ENCODE data around the gene IRX6. TPM values are rescaled to one million over a fixed set of nuclear protein-coding genes. Genes with fewer than 3 reads are reported as not detected.

IRX6 gene
- total RNA-seq, 2 donors from 2014 or later = 0.66 TPM; not detected in 1

- DNase-seq = no peak
- Histone ChIP-seq H3K4me3 (no peak overlapping the region), H3K27ac (no peak overlapping the region), H3K27me3 (no peaks in the 10 kb centered on the region), H3K36me3 (replicated peaks in 1 of 2; ENCODE audit: insufficient read depth in 1 of 2, low read depth in 2 of 2) (no peaks in the 10 kb centered on the region), H3K9me3 (no peaks in the 10 kb centered on the region), H3K4me1 (no peaks in the 10 kb centered on the region)
- intact Hi-C loops (cut with DNase I) = no loop called here
- no peak for ATAC-seq
- TF ChIP-seq, protein P1, sequence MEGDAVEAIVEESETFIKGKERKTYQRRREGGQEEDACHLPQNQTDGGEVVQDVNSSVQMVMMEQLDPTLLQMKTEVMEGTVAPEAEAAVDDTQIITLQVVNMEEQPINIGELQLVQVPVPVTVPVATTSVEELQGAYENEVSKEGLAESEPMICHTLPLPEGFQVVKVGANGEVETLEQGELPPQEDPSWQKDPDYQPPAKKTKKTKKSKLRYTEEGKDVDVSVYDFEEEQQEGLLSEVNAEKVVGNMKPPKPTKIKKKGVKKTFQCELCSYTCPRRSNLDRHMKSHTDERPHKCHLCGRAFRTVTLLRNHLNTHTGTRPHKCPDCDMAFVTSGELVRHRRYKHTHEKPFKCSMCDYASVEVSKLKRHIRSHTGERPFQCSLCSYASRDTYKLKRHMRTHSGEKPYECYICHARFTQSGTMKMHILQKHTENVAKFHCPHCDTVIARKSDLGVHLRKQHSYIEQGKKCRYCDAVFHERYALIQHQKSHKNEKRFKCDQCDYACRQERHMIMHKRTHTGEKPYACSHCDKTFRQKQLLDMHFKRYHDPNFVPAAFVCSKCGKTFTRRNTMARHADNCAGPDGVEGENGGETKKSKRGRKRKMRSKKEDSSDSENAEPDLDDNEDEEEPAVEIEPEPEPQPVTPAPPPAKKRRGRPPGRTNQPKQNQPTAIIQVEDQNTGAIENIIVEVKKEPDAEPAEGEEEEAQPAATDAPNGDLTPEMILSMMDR (IDR thresholded peaks at IDR 0.05) = no peak
- TF ChIP-seq POLR2A (IDR thresholded peaks at IDR 0.05) = no peak
- WGBS, 2 donors = 82 to 89% methylated on average over 13 of the region's 13 CpGs
Observed at GRCh38 chr16:55379371-55379770, 55.4 kb downstream of the IRX6 start.

- Histone ChIP-seq H3K27ac (no peak overlapping the region), H3K36me3 (replicated peaks in 1 of 2; ENCODE audit: insufficient read depth in 1 of 2, low read depth in 2 of 2) (no peaks in the 10 kb centered on the region), H3K4me3 (no peak overlapping the region), H3K4me1 (no peaks in the 10 kb centered on the region), H3K27me3 (no peaks in the 10 kb centered on the region), H3K9me3 (no peaks in the 10 kb centered on the region)
- ATAC-seq (no peak), DNase-seq (no peak)
- 57 to 58% methylated on average over 7 of the region's 7 CpGs for WGBS, 2 donors
- intact Hi-C loops (cut with DNase I) = no loop called here
- TF ChIP-seq, protein P1 (IDR thresholded peaks at IDR 0.05) = no peak
- TF ChIP-seq POLR2A (IDR thresholded peaks at IDR 0.05) = no peak
Observed at GRCh38 chr16:55379876-55380390, 55.9 kb downstream of the IRX6 start.

Small RNA genes within 50 kb of the gene (small RNA-seq; reads per million reads assigned to genes)
- gene RN7SL841P = not detected

Other genes starting within 250 kb of the IRX6 start
- gene MMP2, start 155.0 kb downstream of the IRX6 start, total RNA-seq = 10 to 100 TPM; 58.7 to 76.0 TPM
- 1 to 10 TPM; 3.3 to 9.1 TPM for gene LPCAT2, start 184.9 kb downstream of the IRX6 start, total RNA-seq
- gene CAPNS2, start 242.5 kb downstream of the IRX6 start, total RNA-seq = 1 to 10 TPM in 1 of 2 donors, not detected in 1; 1.0 TPM